Loucy (cell line): ENCODE results near the gene DHPS.

Experiments
- CTCF ChIP-seq: fragments of 200-600 bp; sonication (generic); conservative IDR thresholded peaks from 2 replicates; pipeline ENCODE4 v1.5.1; 2014; ENCODE audit warnings: mild to moderate bottlenecking, antibody characterized with exemption, low read length
- EZH2phosphoT487 ChIP-seq: fragments of 200-600 bp; IDR thresholded peaks from 2 replicates; pipeline ENCODE4 v1.6.1; 2018; ENCODE audit warnings: antibody characterized with exemption, mild to moderate bottlenecking, moderate library complexity, borderline replicate concordance

GRCh38 chr19:12706332-12706718 is 24.6 kb upstream of the DHPS start:
- no peak for TF ChIP-seq CTCF
- TF ChIP-seq EZH2phosphoT487, result no peak
